HCEC 1CT (cell line): ENCODE data around the gene PARD3B.

Experiments used
- DNase-seq: peaks from one replicate; pipeline ENCODE4 v3.0.0-alpha.2; 2017

PARD3B gene

DNA sequence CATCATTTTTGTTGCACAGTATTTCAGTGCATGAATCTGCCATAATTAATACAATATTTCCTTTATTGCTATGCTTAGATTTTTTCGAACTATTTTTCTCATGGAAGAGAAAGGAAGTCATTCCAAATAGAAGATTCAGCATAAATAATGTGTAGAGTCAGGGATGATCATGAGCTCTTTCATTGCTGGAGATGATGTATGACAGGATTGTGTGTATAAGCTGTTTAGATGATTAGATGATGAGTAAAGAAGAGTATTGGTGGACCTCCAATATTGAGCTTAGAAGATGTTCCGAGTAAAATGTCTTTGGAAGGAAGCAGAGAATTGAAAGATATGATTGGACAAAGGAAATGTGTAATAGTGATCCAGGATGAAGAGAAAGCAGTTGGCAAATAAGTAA is 364.5 kb downstream of the PARD3B start:
- peak; percentile 73 for DNase-seq

DNA sequence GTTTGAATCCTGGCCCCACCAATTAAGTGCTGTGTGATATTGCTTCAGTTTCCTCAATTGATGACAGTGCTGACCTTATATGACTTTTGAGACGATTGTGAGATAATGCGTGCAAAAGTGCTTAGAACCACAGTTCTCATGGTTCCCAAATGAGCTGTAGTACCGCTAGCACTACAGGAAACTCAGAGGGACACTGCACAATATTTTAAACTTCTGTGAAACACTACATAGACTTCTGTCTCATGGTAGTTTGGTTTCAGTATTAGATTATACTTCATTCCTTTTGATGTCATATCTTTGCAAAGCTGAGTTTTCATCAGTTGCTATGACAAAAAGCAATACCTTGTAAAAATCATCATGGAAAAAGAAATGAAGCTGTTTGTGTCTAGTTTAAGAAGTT is 368.0 kb downstream of the PARD3B start:
- DNase-seq = no peak

DNA sequence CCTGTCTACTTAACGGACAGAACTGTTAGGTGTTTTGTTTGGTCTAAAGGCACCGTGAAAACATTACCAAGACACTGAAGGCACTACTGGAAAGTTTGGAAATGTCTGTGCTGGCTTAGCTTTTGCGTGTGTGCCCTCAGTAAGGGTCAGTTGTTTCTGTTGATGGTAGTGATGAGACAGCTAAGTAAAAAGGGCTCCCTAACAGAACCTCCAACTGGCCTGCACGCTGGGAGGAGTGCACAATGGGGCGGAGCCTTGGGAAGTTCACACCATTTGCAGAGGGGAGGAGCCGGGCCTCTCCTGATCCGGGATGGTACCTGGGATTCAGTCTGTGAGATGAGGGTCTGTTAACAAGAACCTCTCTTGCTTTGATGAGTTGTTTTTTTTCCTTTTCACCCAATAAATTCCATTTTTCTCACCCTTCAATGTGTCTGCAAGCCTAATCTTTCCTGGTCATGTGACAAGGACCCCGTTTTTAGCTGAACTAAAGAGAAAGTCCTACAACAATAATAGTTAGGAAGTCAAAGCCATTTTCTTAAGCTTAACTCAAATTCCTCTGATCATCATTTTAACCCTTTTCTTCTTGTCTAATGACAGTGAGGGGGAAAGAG is 368.7 kb downstream of the PARD3B start:
- no peak for DNase-seq

DNA sequence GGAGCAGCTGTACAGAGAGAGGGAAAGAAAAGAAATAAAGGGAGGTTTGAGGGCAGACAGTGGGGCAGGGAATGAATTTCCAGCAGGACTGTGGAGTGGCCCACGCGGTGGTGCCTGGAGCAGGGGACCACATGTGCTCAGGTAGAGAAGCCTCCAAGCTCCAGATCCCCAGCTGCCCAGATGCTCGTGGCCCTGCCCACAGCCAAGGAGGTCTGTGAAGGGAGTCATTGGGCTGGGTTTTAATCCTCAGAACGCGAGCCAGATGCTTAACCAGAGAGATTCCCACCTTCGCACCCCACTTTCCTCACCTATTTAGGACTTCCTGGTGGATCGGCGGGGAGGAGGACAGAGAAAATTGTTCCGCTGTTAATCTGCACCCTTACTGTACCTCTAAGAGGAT is 369.4 kb downstream of the PARD3B start:
- DNase-seq = no peak

DNA sequence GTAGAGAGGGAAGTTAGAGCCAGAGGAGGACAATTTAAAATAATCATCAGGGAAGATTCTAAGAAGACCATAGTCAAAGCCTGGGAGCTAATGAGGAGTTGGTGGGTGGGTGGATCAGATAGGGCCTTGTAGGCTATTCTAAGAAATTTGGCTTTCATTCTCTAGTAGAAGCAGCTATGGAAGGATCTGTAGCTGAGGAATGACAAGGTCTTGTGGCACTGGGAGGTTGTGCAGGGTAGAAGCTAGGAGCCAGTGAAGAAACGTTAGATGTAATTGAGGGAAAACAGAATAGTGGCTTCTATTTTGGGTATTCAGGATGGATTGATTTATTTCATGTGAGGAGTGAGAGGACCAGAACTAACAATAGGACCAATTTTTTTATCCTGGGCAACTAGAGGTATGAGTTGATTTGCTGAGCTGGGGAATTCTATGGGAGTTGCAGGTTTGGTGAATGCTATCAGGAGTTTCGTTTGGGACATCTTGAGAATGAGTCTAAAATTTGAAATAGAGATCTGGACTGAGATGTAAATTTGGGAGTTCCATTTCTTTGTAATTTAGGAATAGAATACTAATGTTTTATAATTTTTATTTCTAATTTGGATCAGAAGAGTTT is 371.9 kb downstream of the PARD3B start:
- DNase-seq = no peak

DNA sequence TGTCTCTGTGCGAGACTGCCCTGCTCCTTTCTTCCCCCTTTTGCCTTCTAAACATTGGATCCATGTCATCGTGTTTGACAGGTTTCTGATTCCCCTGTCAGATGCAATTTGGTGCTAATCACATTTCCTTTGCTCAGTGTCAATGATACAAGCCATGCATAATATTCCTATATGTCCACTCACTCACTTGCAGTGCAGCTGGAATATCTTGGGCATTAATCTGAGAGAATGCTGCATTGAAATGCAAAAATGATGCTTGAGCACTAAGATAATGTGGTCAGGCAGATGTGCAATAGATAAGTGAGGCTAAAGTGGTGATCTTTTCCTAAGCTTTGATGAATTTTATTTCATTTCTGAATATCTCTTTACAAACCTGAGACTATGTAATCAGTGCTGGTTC is 375.5 kb downstream of the PARD3B start:
- no peak for DNase-seq

DNA sequence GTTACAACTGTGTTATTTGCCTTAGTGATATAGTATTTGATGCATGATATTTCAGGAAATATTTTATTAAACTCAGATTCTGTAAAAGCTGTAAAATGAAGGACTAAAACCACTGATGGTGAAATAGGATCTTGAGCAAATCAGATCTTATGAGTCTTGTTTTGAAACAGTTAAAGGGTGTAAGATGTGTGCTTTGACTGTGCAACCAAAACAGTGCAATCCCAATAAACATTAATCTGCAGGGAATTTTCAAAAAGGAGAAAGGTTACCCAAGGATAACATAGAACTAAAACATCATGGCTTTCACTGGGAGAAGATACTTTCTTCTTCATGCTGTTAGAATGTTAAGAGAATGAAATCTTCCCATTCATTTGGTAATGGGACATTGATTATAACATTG is 378.7 kb downstream of the PARD3B start:
- no peak for DNase-seq

DNA sequence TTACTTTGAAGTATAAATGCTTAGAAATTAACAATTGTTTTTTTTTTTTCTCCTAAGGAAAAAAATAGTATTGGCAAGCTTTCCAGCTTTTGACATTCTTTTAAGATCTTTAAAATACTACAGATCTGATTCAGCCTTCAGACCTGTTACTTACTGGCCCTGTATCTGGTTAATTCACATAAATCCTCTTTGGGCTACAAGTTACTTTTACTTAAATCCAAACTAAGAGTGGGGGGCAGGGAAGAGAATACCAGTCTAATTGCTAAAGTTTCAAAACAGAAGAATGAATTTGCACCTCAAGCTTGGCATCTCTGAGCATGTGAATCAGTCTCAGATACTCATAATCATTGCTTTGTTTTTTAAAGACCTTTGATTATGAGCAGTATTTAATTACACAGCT is 386.3 kb downstream of the PARD3B start:
- no peak for DNase-seq

DNA sequence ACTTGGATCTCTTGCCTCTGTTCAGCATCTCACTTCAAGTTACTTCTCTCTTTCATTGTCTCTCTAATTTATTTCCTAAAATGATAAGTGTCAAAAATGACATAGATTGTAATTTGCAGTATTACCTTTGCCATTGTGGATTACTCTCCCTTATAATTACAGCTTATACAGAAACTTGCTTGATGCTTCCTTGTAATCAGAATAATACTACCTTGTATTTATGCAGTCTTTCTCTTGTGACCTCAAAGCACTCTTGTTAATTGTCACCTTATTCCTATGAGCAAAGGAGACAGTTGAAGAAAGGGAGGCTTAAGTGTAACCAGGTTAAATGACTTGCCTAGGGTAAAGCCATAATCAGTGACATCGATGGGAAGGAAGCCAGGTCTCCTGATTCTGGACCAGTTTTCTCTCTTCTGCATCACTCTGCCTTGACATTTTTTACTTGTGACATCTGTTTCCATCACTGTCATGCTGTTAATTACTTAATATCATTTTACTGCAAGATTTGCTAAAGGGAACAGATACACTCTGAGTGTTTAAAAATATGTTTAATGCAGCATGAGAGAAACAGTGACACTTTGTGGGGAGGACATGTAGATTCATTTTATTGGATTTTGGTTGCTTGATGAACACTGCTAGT is 388.6 kb downstream of the PARD3B start:
- no peak for DNase-seq

DNA sequence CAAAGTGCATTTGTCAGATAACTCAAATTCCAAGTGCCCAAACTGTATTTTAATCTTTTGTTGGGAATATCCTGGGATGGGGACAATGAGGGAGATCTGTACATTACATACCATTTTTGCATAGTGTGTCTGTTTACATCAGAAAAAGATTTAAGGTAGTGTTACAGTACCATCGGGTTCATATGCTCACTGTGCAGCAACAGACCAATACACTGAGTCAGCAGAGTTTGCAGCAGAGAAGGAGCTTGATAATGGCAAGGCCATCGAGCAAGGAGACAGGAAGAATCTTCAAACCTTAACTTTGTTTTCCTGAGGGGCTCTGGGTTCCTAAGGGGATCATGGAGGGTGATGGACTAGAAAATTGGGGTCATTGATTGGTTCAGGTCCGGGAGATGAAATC is 399.7 kb downstream of the PARD3B start:
- no peak for DNase-seq

DNA sequence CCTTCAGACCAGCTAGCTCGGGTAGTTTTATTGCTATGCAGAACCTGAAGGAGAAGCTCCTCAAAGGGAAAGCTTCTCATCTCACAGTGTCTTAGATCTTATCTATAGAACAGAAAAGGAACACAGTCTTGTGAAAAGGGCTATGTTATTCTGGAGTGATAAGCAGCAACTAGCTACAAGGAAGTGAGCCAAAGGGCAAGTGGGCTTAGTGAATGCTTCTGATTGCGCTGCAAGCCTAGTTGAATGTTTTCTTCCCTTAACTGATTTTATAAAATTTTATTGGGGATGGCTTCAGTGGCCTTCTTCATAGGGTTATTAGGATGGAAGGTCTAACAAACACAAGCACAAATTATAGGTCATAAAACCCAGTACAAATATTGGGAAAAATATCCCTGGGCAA is 400.1 kb downstream of the PARD3B start:
- DNase-seq = no peak

DNA sequence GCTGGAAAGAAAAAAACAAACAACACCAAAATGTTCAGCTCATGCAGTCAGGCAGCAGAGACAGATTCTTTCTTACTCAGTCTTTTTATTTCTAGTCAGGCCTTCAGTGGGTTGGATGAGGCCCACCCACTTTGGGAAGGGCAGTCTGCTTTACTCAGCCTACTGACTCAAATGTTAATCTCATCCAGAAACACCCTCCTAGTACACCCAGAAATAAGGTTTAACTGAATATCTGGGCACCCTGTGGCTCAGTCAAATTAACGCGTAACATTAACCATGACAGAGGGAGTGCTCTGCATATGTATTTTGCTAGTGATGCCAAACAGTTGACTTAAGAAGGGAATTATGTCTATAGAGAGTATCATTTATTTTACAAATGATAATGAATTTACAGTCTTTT is 401.6 kb downstream of the PARD3B start:
- DNase-seq = no peak

DNA sequence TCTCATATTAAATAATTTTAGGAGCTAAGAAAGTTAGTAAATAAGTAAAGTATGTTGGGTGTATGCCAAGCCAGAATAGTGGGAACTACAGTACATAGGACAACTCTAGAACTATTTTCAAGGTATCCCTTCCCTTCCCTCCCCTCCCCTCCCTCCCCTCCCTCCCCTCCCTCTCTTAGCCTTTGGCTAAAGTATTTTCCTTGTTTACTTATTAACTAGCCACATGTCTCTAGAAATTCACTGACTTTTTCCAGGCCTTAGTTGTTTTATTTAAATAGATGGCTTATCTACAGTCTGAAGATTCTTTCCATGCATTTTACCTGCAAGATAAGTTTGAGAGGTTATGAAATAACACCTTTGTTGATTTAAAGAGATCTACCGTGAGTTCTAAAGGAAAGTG is 402.1 kb downstream of the PARD3B start:
- no peak for DNase-seq

DNA sequence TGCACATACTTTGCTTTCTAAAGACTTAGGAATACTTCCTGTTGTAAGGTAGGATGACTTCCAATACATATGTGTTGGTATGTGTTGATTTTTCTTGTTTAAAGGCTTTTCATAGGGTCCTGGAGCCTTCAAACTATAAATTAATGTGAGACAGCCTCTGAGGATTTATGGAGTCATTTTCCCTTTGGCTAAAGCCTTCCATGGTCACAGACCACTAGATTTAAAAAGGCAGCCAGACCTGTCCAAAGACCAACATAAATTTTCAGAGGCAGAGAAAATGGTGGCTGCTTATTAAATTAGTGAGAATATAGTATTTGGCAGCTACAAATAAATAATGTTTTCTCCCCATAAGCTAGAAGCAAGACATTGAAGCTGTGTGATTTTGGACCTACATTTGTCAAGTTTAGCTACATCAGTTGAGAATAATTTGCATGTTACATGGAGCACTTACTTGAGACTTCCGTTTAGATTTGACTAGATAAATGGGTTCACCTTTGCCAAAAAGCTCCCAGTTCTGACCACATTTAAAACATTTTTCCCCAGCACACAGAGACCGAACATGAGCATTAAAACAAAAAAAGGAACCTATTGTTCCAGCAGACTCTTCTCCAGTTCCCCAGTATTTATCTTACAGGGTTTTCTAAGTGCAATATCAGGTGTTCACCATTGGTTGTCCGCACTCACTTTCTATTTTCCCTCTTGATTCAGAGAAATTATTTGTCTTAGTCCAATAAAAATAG is 402.9 kb downstream of the PARD3B start:
- no peak for DNase-seq

DNA sequence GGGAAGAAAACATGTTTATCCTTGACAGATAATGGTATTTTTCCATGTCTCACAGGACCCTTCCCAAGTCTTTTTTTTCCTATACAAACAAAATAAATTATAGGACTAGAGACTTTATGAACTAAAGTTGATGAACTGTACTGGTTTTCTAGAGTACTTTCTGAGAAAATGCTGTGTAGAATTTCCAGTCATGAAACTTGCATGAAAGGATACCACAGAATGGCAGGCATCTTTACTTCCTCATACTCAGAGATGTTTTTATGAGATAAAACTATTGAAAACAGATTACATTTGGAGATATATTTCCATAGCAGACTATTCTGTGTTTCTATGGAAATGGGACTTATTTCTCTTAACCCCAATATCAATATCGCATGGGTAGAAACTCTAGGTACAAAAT is 403.5 kb downstream of the PARD3B start:
- no peak for DNase-seq

DNA sequence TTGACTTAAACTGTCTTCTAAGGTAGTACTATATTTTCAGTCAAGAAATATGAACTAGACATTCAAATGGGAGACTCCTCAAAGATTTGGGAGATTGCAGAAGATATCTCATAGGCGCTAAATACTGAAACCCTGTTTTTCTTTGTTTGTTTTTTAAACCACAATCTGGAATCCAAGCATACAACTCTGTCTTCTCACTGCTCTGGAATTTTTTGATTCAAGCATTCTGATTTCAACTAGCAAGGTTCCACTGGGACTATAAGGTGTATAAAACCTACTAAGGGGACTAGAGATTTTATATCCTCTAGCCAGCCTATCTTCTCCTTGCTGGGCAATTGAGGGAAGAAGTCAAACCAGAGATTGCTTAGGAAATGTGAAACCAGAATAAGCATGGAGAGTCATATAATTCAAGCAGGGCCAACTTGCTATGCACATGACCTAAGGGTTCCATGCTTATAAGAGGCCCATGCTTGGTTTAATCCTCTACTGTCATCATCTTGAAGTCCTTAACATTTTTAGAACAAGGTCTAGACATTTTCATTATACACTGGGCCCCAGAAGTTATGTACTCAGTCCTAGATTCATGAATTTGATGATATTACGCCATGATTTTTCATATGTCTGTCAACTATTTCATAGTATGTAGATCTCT is 405.5 kb downstream of the PARD3B start:
- peak; percentile 58 for DNase-seq

DNA sequence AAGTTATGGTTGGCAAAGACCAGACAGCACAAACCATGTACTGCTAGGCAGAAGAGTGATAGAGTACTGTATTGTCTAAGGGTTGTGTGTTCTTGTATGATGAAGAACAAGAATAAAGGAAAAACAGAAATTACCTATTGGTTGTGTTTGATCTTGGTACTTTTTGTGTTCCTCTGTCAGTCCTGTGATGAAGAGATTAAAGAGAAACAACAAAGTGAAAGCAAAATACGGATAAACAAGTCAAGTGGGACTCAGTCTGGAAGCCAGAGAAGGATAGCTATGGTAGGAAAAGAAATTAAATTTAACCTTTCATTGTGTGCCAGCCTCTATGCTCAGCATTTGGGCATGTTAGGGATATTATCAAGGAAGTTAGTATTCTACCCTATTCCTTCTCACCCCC is 413.1 kb downstream of the PARD3B start:
- no peak for DNase-seq

DNA sequence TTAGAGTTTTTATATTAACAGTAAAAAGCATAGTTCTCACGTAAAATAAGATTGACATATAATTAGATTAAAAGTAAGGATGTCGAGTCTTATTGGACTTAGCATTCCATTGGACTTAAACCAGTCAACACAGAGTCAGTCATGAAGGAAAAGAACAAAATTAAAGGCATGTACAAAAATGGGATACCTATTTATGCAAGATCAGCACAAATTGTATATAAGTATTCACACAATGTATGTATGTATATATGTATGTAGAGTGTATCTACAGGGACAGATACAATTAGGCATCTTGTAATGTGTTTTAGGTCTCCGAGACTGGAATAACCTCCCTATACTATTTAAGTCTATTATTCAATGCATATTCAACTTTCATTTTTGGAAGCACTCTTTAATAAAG is 419.1 kb downstream of the PARD3B start:
- no peak for DNase-seq

DNA sequence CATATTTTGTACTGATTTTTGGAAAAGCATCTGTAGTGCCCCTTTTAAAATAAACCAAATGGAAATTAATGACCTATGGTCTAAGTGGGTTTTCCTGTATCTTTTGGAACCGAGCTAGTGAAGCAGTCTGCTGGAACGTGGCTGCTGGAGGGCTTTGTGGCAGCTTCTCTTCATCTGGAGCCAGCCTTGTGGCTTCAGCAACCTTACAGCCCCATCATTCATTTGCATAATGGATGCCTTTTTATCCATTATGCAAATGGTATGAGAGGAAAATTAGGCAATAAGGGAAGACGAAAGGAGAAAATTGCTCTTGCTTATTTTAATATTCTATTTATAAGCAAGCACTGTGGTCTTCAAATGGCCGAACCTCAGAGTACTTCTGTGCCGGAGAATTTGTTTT is 421.0 kb downstream of the PARD3B start:
- DNase-seq = no peak

DNA sequence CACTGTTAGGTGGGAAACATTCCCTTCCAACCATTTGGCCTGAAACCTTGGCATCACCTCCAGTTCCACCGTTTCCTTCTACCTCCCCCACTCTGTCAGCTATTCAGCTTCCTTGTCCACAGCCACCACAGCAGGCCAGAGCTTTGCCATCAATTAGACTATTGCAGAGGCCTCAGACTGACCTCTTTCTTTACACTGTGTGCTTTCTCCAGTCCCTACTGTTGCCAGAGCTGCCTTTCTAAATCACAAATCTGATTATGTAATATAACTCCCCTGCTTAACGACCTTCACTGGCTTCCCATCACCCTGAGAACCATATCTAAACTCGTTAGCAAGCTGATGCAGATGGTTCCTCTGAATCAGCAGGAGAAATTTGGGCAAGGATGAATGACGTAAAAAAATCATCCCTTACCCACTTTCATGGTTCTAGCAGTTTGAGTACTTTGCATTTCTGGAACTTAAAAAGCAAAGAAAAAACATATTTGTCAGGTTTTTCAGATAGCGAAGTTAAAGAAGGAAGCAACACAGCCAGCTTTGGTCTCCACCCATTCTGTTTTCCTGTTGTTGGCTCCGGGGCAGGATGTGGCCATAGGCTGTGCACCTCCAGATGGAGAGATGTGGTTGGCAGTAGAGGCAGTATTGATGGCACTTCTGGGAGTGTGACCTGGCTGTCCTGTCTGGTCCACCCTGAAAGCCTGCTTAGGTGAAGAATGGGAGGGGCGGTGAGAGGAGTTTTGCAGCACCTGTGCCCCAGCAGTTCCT is 422.1 kb downstream of the PARD3B start:
- DNase-seq = no peak

DNA sequence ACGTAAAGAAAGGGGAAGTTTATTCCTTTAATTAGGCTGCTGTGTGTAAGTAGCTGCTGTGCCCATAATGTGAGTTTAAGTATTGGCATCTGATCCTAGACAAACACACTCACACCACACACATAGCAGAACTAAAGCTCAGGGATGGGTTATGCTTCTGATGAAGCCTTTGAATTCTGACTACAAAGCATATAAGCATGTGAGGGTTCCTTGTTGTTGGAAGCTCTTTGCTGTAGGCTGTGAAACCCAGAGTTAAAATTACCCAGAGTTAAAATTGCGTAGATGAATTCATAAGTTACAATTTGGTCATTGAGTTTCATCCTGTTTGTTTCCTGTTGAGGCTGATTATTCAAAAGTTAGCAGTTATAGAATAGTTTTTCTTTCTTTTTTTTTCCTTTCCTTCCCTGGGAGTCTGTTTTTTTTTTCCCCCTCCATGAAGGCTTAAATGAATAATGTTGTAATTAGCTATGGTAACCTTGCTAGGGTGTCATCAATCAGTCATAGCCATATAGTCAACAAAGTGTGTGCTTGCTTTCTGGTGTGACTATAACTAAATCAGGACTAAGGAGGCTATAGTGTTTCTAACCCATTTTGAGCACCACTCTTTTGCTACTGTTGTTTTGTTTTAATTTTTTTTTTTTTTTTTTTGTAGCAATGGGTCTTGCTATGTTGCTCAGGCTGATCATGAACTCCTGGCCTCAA is 426.1 kb downstream of the PARD3B start:
- DNase-seq = no peak

DNA sequence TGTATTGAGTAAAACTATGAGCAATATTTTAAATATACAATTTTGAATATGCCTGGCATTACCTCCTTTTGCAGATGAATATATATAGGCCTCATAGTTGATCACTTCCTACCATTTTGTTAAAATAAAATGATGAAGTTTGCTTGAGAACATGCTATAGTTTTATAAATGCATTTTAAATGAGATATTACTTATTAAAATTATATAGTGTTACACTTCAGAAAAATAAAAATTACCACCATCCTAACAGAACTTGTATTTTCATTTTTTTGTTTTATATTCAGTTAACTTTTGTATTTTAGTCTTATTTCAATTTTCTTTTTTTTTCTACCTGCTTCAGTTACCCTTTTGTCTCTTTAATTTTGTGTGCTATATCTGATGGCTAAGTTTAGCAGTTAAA is 426.9 kb downstream of the PARD3B start:
- no peak for DNase-seq
